K562 (cell line): ENCODE data around the gene RAP2B. TPM values are rescaled to one million over a fixed set of nuclear protein-coding genes. Genes with fewer than 3 reads are reported as not detected.

Experiments
- BRD9 ChIP-seq: fragments of 450-650 bp; IDR thresholded peaks from 2 replicates; pipeline ENCODE4 v1.6.1; 2018; ENCODE audit warnings: low read depth; ENCODE audit not compliant: partially characterized antibody
- CXXC5 ChIP-seq: fragments of 250-450 bp; sonication (Bioruptor Pico); IDR thresholded peaks from 2 replicates; pipeline ENCODE4 v1.8.0; 2022; ENCODE audit warnings: inconsistent platforms, mild to moderate bottlenecking, moderate library complexity
- EHMT2 ChIP-seq: fragments of 450-650 bp; IDR thresholded peaks from 2 replicates; pipeline ENCODE4 v1.6.1; 2018; ENCODE audit warnings: antibody characterized with exemption
- FOXM1 ChIP-seq, 2 experiments: fragments of 450-650 bp in 1 of 2; sonication (generic) in 1 of 2; formaldehyde crosslinking in 1 of 2; IDR thresholded peaks; 2 replicates each; pipeline versions ENCODE4 v1.6.1 to v1.9.0; 2017 to 2022; ENCODE audit warnings: low read depth in 2 of 2, mild to moderate bottlenecking in 2 of 2, missing genetic modification reagents in 1 of 2, moderate library complexity in 1 of 2
- MAZ ChIP-seq, 2 experiments: fragments of 450-650 bp in 1 of 2; sonication (generic) in 1 of 2; formaldehyde crosslinking; IDR thresholded peaks in 1 of 2; conservative IDR thresholded peaks in 1 of 2; 2 replicates each; pipeline versions ENCODE4 v1.4.0 to v1.5.0; 2020; ENCODE audit warnings: mild to moderate bottlenecking in 1 of 2, missing genetic modification reagents in 1 of 2
- MLLT1 ChIP-seq, 2 experiments: fragments of 450-650 bp; IDR thresholded peaks; 2 replicates each; pipeline ENCODE4 v1.6.1; 2016
- MTA3 ChIP-seq: fragments of 450-650 bp; formaldehyde crosslinking; IDR thresholded peaks from 2 replicates; pipeline ENCODE4 v1.6.1; 2017; ENCODE audit warnings: mild to moderate bottlenecking, borderline replicate concordance
- NFRKB ChIP-seq: fragments of 450-650 bp; IDR thresholded peaks from 2 replicates; pipeline ENCODE4 v1.6.1; 2016; ENCODE audit warnings: low read depth
- SMAD4 ChIP-seq: fragments of 250-450 bp; sonication (Bioruptor Pico); conservative IDR thresholded peaks from 2 replicates; pipeline ENCODE4 v1.8.0; 2021; ENCODE audit warnings: inconsistent platforms, mild to moderate bottlenecking, moderate library complexity
- TBP ChIP-seq: optimal IDR thresholded peaks from 2 replicates; pipeline ENCODE3; 2011; ENCODE audit warnings: low read depth, low read length, improper control_type of control experiment
- TEAD4 ChIP-seq, 2 experiments: sonication (generic) in 1 of 2; formaldehyde crosslinking in 1 of 2; IDR thresholded peaks; 2 replicates each; pipeline versions ENCODE4 v1.6.1 to v1.8.0; 2012 to 2022; ENCODE audit warnings: borderline replicate concordance in 1 of 2, inconsistent platforms in 1 of 2, low read length in 1 of 2, mild to moderate bottlenecking in 1 of 2, missing genetic modification reagents in 1 of 2
- ZFP1 ChIP-seq: fragments of 450-650 bp; formaldehyde crosslinking; IDR thresholded peaks from 2 replicates; pipeline ENCODE4 v1.4.0; 2020; ENCODE audit warnings: mild to moderate bottlenecking, mixed read lengths
- ZNF165 ChIP-seq: fragments of 250-450 bp; sonication (Bioruptor Pico); IDR thresholded peaks from 2 replicates; pipeline ENCODE4 v1.4.0; 2020; ENCODE audit warnings: borderline replicate concordance
- ZNF224 ChIP-seq: sonication (generic); formaldehyde crosslinking; IDR thresholded peaks from 2 replicates; pipeline ENCODE4 v1.8.0; 2022; ENCODE audit warnings: mild to moderate bottlenecking, missing genetic modification reagents
- ZNF384 ChIP-seq: IDR thresholded peaks from 2 replicates; pipeline ENCODE4 v1.6.1; 2012; ENCODE audit warnings: low read depth, low read length, improper control_type of control experiment
- polyA plus RNA-seq, 8 experiments: library from polyadenylated mRNA; depleted of rRNA in 4 of 8; stranded (reverse) in 5 of 8; unstranded in 3 of 8; fragments of >200 nt; fragmentation: Nextera tagmentation in 2 of 8; fragmentation: Illumina TruSeq in 1 of 8; extraction: Ambion mirVana in 2 of 8; extraction: Trizol in 1 of 8; gene quantifications; 2 replicates each; pipeline versions ENCODE4 v1.2.1 to v1.2.3, GENCODE V29; 2011 to 2014; ENCODE audit warnings: inconsistent platforms in 1 of 8, missing spikeins in 1 of 8
- total RNA-seq, 7 experiments: library from RNA; depleted of rRNA in 6 of 7; stranded (reverse); fragments of >200 nt in 6 of 7; fragmentation: Illumina TruSeq in 2 of 7; extraction: Trizol in 2 of 7; gene quantifications; 2 replicates each; pipeline versions ENCODE4 v1.2.1 to v1.2.3, GENCODE V29; 2011 to 2021; ENCODE audit warnings: low replicate concordance in 1 of 7
- TF ChIP-seq, protein P1 (sequence below), 2 experiments: fragments of 450-650 bp; formaldehyde crosslinking in 1 of 2; IDR thresholded peaks; 2 replicates each; pipeline versions ENCODE4 v1.4.0 to v1.6.1; 2014 to 2020; ENCODE audit warnings: mild to moderate bottlenecking in 2 of 2, borderline replicate concordance in 1 of 2, low read depth in 1 of 2

The RAP2B gene
- total and polyA plus RNA-seq, 9 of the 15 experiments (the other 6 are each of a cell fraction or from before 2014, with no cell fraction given) = 9.4 to 31.2 (median 15.8) TPM

DNA sequence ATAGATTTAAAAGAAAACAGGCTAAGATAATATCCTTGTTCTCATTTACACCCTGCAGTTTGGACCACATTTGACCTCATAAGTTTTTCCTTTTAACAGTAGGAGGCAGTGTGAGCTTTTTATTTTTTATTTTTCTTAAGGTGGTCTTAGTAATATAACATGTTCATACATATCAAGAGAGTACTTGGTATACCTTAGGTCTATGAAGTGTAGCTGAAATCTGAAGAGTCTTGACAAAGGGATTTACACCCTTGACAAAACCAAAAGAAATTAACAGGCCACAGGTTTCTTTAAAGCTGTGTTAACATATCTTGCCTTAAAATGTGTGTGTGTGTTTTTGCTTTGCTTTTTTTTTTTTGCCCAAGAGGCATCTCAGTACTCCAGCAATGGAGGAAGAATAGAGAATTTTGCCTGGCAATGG is 3.2 kb downstream of the RAP2B start (continued):
- TF ChIP-seq TEAD4 (IDR thresholded peaks at IDR 0.05; ENCODE audit: low read length) (peak; percentile 15; the same call in 1 of the 2 replicates), TEAD4 (CRISPR knock-in tag; IDR thresholded peaks at IDR 0.05; ENCODE audit: borderline replicate concordance) (no peak), MAZ (CRISPR knock-in tag; conservative IDR thresholded peaks at IDR 0.05 in 1 of 2, IDR thresholded peaks at IDR 0.05 in 1 of 2) (0 out of 4 replicates have a peak, but pooled peaks of 1 of the 2 experiments have one; percentile 14), FOXM1 (IDR thresholded peaks at IDR 0.05; ENCODE audit: low read depth) (peak; percentile 38; the same call in 1 of the 2 replicates), FOXM1 (CRISPR knock-in tag; IDR thresholded peaks at IDR 0.05; ENCODE audit: low read depth) (no peak), SMAD4 (CRISPR knock-in tag) (0 out of 2 replicates have a peak, but pooled peaks have one; percentile 24), MLLT1 (IDR thresholded peaks at IDR 0.05) (peak; percentile 34 to 51; a peak in 2 of 4 replicates), EHMT2 (peak; percentile 52; the same call in 1 of the 2 replicates), CXXC5 (0 out of 2 replicates have a peak, but pooled peaks have one; percentile 14), BRD9 (peak; percentile 78), TBP (no peak), MTA3 (no peak), ZNF384 (peak; percentile 73), ZNF165 (no peak), ZNF224 (CRISPR knock-in tag) (no peak), ZFP1 (CRISPR knock-in tag) (peak; percentile 42; the same call in 1 of the 2 replicates), NFRKB (0 out of 2 replicates have a peak, but pooled peaks have one; percentile 32)
- TF ChIP-seq, protein P1, sequence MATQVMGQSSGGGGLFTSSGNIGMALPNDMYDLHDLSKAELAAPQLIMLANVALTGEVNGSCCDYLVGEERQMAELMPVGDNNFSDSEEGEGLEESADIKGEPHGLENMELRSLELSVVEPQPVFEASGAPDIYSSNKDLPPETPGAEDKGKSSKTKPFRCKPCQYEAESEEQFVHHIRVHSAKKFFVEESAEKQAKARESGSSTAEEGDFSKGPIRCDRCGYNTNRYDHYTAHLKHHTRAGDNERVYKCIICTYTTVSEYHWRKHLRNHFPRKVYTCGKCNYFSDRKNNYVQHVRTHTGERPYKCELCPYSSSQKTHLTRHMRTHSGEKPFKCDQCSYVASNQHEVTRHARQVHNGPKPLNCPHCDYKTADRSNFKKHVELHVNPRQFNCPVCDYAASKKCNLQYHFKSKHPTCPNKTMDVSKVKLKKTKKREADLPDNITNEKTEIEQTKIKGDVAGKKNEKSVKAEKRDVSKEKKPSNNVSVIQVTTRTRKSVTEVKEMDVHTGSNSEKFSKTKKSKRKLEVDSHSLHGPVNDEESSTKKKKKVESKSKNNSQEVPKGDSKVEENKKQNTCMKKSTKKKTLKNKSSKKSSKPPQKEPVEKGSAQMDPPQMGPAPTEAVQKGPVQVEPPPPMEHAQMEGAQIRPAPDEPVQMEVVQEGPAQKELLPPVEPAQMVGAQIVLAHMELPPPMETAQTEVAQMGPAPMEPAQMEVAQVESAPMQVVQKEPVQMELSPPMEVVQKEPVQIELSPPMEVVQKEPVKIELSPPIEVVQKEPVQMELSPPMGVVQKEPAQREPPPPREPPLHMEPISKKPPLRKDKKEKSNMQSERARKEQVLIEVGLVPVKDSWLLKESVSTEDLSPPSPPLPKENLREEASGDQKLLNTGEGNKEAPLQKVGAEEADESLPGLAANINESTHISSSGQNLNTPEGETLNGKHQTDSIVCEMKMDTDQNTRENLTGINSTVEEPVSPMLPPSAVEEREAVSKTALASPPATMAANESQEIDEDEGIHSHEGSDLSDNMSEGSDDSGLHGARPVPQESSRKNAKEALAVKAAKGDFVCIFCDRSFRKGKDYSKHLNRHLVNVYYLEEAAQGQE (IDR thresholded peaks at IDR 0.05; ENCODE audit: borderline replicate concordance) = peak; percentile 34; the same call in 1 of the 2 replicates
- TF ChIP-seq, protein P1 (CRISPR knock-in tag; IDR thresholded peaks at IDR 0.05; ENCODE audit: low read depth) = no peak
